GM12878 (cell line): ENCODE results near the gene HEXIM1. TPM values are rescaled to one million over a fixed set of nuclear protein-coding genes. Genes with fewer than 3 reads are reported as not detected.

Experiments
- ATAC-seq: fragments of 200-7000 bp; cut with Tn5 transposase; 3 replicates; pipeline ENCODE4 v1.9.1; 2020; ENCODE audit warnings: mild to moderate bottlenecking, moderate library complexity
- BruUV-seq: library from RNA; stranded (reverse); fragments of 400-500 nt; replicated peaks from 2 replicates; lab custom pipeline; 2021; lab: Mats Ljungman, UMichigan
- CTCF ChIA-PET: fragments of 300-600 bp; sonication (Branson Sonifier 250); formaldehyde crosslinking; extraction: SDS; loops from one replicate; lab custom pipeline; 2021; ENCODE audit warnings: inconsistent platforms; lab: Yijun Ruan, JAX
- POLR2A ChIA-PET: fragments of 350-600 bp; formaldehyde crosslinking; extraction: SDS; loops from one replicate; lab custom pipeline; 2021; ENCODE audit warnings: inconsistent platforms; lab: Charles Lee
- RAD21 ChIA-PET: fragments of 300-600 bp; sonication (Branson Sonifier 250); formaldehyde crosslinking; loops from one replicate; lab custom pipeline; 2023; ENCODE audit warnings: antibody characterized with exemption; ENCODE audit not compliant: unreplicated experiment; lab: Charles Lee
- SMC1A ChIA-PET: fragments of 300-600 bp; sonication (Branson Sonifier 250); formaldehyde crosslinking; loops from one replicate; lab custom pipeline; 2023; ENCODE audit not compliant: unreplicated experiment, uncharacterized antibody; lab: Charles Lee
- DNase-seq: peaks from one replicate; pipeline ENCODE4 v3.0.0-alpha.2; 2011; ENCODE audit warnings: low read depth, low spot score
- FAIRE-seq: peaks from 3 replicates; lab custom pipeline; 2011; peaks lifted over from hg19 to GRCh38; lab: Jason Lieb, UNC
- H2AFZ ChIP-seq: 2 replicates; pipeline ENCODE4 v1.6.0; 2011; ENCODE audit warnings: low read depth, low read length, control low read depth; ENCODE audit not compliant: control insufficient read depth
- H3K27ac ChIP-seq: 2 replicates; pipeline ENCODE4 v1.5.1; 2011; ENCODE audit warnings: control low read depth; ENCODE audit not compliant: control insufficient read depth, insufficient read depth
- H3K27me3 ChIP-seq, 2 experiments: replicated peaks in 1 of 2; 2 replicates each; pipeline versions ENCODE4 v1.6.0 to v1.6.1; 2011; ENCODE audit warnings: low read length in 1 of 2; ENCODE audit not compliant: control insufficient read depth in 2 of 2, insufficient read depth in 2 of 2
- H3K36me3 ChIP-seq, 2 experiments: 2 replicates each; pipeline ENCODE4 v1.5.1; 2011; ENCODE audit warnings: low read length in 1 of 2; ENCODE audit not compliant: control insufficient read depth in 2 of 2, insufficient read depth in 2 of 2
- H3K4me1 ChIP-seq: 2 replicates; pipeline ENCODE4 v1.6.1; 2011; ENCODE audit warnings: mild to moderate bottlenecking, low read length, moderate library complexity, mixed read lengths; ENCODE audit not compliant: control insufficient read depth, insufficient read depth
- H3K4me2 ChIP-seq: 2 replicates; pipeline ENCODE4 v1.6.0; 2011; ENCODE audit warnings: control low read depth; ENCODE audit not compliant: control insufficient read depth, insufficient read depth
- H3K4me3 ChIP-seq: fragments of 200-600 bp; sonication (generic); 2 replicates; pipeline ENCODE4 v1.5.1; 2016
- H3K79me2 ChIP-seq: 2 replicates; pipeline ENCODE4 v1.6.0; 2011; ENCODE audit warnings: low read length; ENCODE audit not compliant: control insufficient read depth, insufficient read depth
- H3K9ac ChIP-seq: 2 replicates; pipeline ENCODE4 v1.8.0; 2011; ENCODE audit warnings: low read length, control low read depth, mixed read lengths; ENCODE audit not compliant: control insufficient read depth, insufficient read depth
- H3K9me3 ChIP-seq: replicated peaks from 3 replicates; pipeline ENCODE4 v1.5.1; 2011; ENCODE audit warnings: mild to moderate bottlenecking, low read length; ENCODE audit not compliant: control insufficient read depth, insufficient read depth
- H4K20me1 ChIP-seq: 2 replicates; pipeline ENCODE4 v1.6.0; 2011; ENCODE audit not compliant: control insufficient read depth, insufficient read depth
- ATF7 ChIP-seq: fragments of 450-650 bp; IDR thresholded peaks from 2 replicates; pipeline ENCODE4 v1.6.1; 2016; ENCODE audit warnings: low read depth, mild to moderate bottlenecking
- ESRRA ChIP-seq: IDR thresholded peaks from 2 replicates; pipeline ENCODE4 v1.6.1; 2012; ENCODE audit warnings: mild to moderate bottlenecking, low read length, improper control_type of control experiment
- HSF1 ChIP-seq: fragments of 150-350 bp; IDR thresholded peaks from 2 replicates; pipeline ENCODE4 v1.6.1; 2014; ENCODE audit warnings: mild to moderate bottlenecking, low read depth, low read length
- WGBS: methylation state at CpG from one replicate; pipeline ENCODE4 v1.1.6; 2016; ENCODE audit warnings: low lambda C conversion rate; ENCODE audit not compliant: insufficient replicate concordance, insufficient coverage; ENCODE audit errors: missing lambda C conversion rate; 5-methylcytosine and 5-hydroxymethylcytosine counted together
- in situ Hi-C: fragments of 300-500 bp; cut with MboI; formaldehyde crosslinking; loops from 9 replicates; pipeline ENCODE4 v1.14.3; 2018; ENCODE audit warnings: mixed read lengths
- intact Hi-C: fragments of 100-400 bp; cut with micrococcal nuclease; formaldehyde crosslinking; loops from one replicate; pipeline ENCODE4 v1.14.2; 2022; ENCODE audit not compliant: unreplicated experiment
- polyA plus RNA-seq, 11 experiments: library from polyadenylated mRNA; depleted of rRNA in 4 of 11; unstranded in 6 of 11; stranded (reverse) in 5 of 11; fragments of >200 nt; fragmentation: Nextera tagmentation in 4 of 11; fragmentation: Illumina TruSeq in 1 of 11; extraction: Ambion mirVana in 4 of 11; extraction: Trizol in 1 of 11; gene quantifications; 1 replicate in 1 of 11; 2 replicates in 10 of 11; pipeline versions ENCODE4 v1.2.1 to v1.2.3, GENCODE V29; 2011 to 2016; ENCODE audit warnings: inconsistent platforms in 2 of 11, missing spikeins in 2 of 11, low read depth in 1 of 11
- total RNA-seq, 4 experiments: library from RNA; depleted of rRNA in 3 of 4; stranded (reverse); fragments of >200 nt in 3 of 4; fragmentation: Illumina TruSeq in 1 of 4; extraction: Trizol in 1 of 4; gene quantifications; 2 replicates each; pipeline versions ENCODE4 v1.2.1 to v1.2.3, GENCODE V29; 2013 to 2021
- TF ChIP-seq, protein P1 (sequence below): fragments of 450-650 bp; IDR thresholded peaks from 2 replicates; pipeline ENCODE4 v1.6.1; 2014; ENCODE audit warnings: mild to moderate bottlenecking

The HEXIM1 gene
- total and polyA plus RNA-seq, 10 of the 15 experiments (the other 5 are each of a cell fraction or from before 2014, with no cell fraction given): 1.9 to 24.1 (median 9.0) TPM

GRCh38 chr17:45119964-45120363, 28.3 kb upstream of the HEXIM1 start:
- no peak overlapping the region for H3K27ac ChIP-seq
- no peak overlapping the region for H3K9ac ChIP-seq
- FAIRE-seq (no peak), ATAC-seq (no peak), DNase-seq (no peak)
- ChIA-PET SMC1A (no interaction called here), RAD21 (interaction anchor here (0.9 kb wide), 1 partner anchor 33 kb away, joined by 3 read pairs; no protein-coding TSS in a partner anchor), CTCF (interaction anchor here (1.0 to 3.0 kb wide), 4 partner anchors 15 to 200 kb away, joined by 3 to 11 read pairs (median 3); partner anchors contain the start of gene ACBD4), POLR2A (no interaction called here)
- TF ChIP-seq ATF7: no peak
- no peak for TF ChIP-seq ESRRA
- TF ChIP-seq, protein P1, sequence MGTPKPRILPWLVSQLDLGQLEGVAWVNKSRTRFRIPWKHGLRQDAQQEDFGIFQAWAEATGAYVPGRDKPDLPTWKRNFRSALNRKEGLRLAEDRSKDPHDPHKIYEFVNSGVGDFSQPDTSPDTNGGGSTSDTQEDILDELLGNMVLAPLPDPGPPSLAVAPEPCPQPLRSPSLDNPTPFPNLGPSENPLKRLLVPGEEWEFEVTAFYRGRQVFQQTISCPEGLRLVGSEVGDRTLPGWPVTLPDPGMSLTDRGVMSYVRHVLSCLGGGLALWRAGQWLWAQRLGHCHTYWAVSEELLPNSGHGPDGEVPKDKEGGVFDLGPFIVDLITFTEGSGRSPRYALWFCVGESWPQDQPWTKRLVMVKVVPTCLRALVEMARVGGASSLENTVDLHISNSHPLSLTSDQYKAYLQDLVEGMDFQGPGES: no peak
- no peak for TF ChIP-seq HSF1
- H3K36me3 ChIP-seq: no peaks in the 10 kb centered on the region
- in situ Hi-C loops: loop anchor here (10.0 kb wide), 1 partner anchor 345 kb away; no protein-coding TSS in a partner anchor
- no peaks in the 10 kb centered on the region for H3K4me1 ChIP-seq
- H3K9me3 ChIP-seq: no peaks in the 10 kb centered on the region
- no peak overlapping the region for H3K4me3 ChIP-seq
- no peak overlapping the region for H3K4me2 ChIP-seq
- no TSS peak for BruUV-seq
- no peak overlapping the region for H2AFZ ChIP-seq
- 28% methylated on average over 8 of the region's 8 CpGs for WGBS
- intact Hi-C loops: no loop called here
- H3K27me3 ChIP-seq: no peaks in the 10 kb centered on the region
- no peaks in the 10 kb centered on the region for H3K79me2 ChIP-seq
- H4K20me1 ChIP-seq: no peaks in the 10 kb centered on the region
